HG03571 (cell line): ENCODE measurements around the gene PGBD2.
"Not testable (repeated sequence)": the region's sequence is repeated elsewhere in the genome, so short reads cannot be mapped to it uniquely, and the experiment has no call there.

Experiments
- ATAC-seq: cut with Tn5 transposase; IDR thresholded peaks from one replicate; pipeline ENCODE4 v1.9.1; 2021; ENCODE audit not compliant: unreplicated experiment

PGBD2 gene

GRCh38 chr1:248886237-248886895 lies 19.7 kb upstream of the PGBD2 start:
- no peak for ATAC-seq

- not testable (repeated sequence) for ATAC-seq
These were observed 16.2 kb upstream of the PGBD2 start for GRCh38 chr1:248889914-248890243.

DNA sequence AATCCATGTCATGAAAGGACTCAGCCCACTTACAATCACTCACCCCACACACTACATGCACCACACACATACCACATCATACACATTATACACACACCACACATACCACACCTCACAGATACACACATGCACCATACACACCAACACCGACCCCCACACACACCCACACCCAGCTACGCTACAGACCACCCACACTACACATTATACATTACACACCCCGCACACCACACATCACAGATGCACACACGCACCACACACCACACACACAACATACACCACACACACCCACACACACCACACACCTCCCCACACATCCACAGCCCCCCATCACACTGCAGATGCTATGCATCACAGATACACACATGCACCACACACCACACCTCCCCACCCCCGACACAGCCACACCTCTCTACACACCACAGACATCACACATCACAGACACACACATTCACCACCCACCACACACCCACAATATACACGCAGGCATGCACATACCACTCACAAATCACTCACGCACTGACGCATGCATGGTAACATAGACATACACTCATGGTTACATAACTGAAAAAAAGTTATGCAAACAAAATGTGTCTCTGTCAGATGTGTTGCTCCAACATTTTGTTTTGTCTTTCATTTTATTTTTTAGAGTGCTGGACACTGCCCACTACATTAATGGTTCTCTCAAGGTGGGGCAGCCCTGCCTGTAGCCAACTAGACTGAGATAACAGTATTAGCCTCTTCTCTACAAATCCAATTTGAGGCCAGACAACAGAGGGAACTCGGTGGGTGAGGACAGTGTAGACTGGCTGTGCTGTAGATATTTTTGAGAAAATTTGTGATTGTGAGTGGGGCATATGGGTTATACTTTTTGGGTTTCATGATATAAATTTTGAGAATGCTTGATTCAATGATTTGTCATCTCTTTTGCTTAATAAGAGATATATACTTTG lies 15.2 kb upstream of the PGBD2 start:
- no peak for ATAC-seq

DNA sequence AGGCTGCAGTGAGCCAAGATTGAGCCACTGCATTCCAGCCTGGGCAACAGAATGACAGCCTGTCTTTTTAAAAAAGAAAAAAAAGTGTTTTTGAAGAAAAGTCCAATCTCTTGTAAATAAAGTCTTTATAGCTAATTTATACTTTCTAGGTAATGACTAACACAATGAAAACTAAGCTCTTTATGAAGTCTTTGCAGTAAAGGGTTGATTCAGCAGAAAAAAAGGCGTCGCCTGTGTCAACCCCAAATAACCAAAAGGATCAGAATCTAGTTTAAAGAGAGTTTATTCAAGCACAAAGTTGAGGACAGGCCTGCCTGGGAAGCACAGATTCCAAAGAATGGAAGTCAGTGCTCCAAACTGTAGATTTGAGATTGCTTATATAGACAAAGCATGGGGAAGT lies 14.3 kb upstream of the PGBD2 start:
- ATAC-seq, result no peak

GRCh38 chr1:248892590-248892989 lies 13.4 kb upstream of the PGBD2 start:
- no peak for ATAC-seq

GRCh38 chr1:248894837-248895236 lies 11.2 kb upstream of the PGBD2 start:
- ATAC-seq, result no peak

GRCh38 chr1:248897412-248898337 lies 8.4 kb upstream of the PGBD2 start:
- ATAC-seq, result no peak

GRCh38 chr1:248900637-248901036 lies 5.4 kb upstream of the PGBD2 start:
- no peak for ATAC-seq

DNA sequence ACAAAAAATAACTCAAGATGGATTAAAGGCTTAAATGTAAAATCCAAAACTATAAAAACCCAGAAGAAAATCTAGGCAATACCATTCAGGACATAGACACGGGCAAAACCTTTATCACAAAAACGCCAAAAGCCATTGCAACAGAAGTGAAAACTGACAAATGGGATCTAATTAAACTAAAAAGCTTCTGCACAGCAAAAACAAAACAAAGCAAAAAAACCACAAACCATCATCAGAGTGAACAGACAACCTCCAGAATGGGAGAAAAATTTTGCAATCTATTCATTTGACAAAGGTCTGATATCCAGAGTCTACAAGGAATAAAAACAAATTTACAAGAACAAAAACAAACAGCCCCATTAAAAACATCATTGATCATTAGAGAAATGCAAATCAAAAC lies 4.5 kb upstream of the PGBD2 start:
- ATAC-seq, result no peak

DNA sequence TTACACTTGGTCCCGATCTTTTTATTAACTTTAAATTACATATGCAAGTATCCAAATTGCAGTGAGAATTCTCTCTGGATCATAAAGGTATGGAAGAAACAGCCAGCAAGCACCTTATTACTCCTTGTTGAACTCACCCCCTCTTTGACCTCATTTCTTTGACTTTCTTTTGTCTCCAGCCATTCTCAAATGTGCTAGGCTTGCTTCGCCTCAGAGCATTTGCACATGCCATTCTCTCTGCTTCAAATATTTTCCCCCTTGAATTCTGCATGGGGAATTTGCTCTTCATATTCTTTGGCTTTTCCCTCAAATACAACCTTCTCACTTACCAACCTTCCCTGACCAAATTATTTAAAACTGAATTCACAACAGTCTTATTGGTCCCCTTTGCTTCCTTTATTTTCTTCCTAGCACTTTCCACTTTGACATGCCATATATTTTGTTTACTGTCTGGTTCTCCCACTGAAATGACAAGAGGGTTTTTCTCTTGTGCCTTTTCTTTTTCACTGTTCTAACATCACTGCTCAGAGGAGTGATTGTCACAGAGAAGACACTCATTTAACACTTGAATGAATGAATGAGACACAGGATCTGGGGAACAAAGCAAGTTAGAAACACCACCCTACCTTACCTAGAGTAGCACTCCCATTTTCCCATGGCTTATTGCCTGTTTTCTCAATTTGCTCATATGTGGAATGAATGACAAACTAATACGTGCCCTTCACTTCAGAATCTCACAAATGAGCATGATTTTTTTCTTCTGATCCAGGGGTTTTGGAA lies 1.4 kb upstream of the PGBD2 start:
- ATAC-seq, result no peak

GRCh38 chr1:248905662-248906008 lies 400 bp upstream of the PGBD2 start:
- no peak for ATAC-seq

GRCh38 chr1:248906753-248907661 lies 972 bp downstream of the PGBD2 start:
- ATAC-seq, result peak; percentile 15

DNA sequence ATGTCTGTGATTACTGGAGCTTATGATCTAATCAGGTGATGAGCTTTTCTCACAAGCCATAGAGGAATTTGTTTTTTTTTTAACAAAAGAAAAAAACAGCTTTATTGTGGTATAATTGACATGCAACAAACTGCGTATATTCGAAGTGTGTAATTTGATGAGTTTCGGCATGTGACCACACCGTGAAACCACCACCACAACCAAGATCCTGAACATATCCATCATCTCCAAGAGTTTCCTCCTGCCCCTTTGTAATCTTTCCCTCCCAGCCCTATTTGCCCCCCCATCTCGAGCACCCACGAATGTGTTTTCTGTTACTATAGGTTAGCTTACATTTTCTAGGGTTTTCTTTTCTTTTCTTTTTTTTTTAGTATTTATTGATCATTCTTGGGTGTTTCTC lies 4.7 kb downstream of the PGBD2 start:
- no peak for ATAC-seq

GRCh38 chr1:248913933-248914332 lies 7.9 kb downstream of the PGBD2 start:
- no peak for ATAC-seq

DNA sequence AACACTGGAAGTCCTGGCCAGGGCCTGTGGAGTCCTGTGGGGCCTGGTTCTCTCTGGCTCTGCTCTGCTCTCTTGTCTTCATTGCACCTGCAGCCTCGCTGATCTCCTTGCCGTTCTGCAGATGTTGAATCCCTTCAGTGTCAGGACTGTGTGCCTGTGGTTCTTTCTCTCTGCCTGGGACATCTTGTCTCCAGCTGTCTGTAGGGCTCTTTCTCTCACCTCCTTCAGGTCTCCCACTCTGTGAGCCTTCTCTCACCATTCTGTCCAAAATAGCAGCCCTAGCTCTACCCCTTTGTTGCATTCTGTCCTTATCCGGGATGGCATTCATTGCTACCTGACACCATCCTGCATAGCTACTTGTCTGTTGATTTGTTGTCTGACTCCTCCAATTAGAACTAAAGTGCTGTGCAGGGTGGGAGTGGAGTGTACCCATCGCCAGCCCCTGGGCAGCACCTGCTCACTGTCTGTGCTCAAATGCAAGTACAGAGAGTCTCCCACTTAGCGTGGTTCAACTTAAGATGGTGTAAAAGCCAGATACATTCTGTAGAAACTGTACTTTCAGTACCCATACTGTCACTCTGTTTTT lies 8.9 kb downstream of the PGBD2 start:
- ATAC-seq, result no peak

DNA sequence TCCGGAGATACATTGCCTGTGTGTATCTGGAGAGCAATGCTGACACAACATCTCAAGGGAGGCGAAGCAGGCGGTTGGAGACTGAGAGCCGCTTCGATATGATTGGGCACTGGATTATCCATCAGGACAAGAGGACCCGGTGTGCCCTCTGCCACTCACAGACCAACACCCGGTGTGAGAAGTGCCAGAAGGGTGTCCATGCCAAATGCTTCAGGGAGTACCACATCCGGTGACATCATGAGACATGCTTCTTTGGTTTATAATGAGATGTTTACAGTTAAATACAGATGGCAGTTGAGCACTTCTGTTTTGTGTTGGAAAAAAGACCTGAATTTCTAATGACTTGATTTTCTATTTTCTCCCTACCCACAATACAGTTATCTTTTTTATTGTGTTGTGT lies 12.1 kb downstream of the PGBD2 start:
- ATAC-seq, result no peak

GRCh38 chr1:248923352-248924338 lies 17.6 kb downstream of the PGBD2 start:
- ATAC-seq, result no peak
